ENCODE results near the gene AP2A1. TPM values are rescaled to one million over a fixed set of nuclear protein-coding genes. Genes with fewer than 3 reads are reported as not detected.

AP2A1 gene
- total and polyA plus RNA-seq, 4 donors = 20.1 to 123 (median 57.5) TPM

DNA sequence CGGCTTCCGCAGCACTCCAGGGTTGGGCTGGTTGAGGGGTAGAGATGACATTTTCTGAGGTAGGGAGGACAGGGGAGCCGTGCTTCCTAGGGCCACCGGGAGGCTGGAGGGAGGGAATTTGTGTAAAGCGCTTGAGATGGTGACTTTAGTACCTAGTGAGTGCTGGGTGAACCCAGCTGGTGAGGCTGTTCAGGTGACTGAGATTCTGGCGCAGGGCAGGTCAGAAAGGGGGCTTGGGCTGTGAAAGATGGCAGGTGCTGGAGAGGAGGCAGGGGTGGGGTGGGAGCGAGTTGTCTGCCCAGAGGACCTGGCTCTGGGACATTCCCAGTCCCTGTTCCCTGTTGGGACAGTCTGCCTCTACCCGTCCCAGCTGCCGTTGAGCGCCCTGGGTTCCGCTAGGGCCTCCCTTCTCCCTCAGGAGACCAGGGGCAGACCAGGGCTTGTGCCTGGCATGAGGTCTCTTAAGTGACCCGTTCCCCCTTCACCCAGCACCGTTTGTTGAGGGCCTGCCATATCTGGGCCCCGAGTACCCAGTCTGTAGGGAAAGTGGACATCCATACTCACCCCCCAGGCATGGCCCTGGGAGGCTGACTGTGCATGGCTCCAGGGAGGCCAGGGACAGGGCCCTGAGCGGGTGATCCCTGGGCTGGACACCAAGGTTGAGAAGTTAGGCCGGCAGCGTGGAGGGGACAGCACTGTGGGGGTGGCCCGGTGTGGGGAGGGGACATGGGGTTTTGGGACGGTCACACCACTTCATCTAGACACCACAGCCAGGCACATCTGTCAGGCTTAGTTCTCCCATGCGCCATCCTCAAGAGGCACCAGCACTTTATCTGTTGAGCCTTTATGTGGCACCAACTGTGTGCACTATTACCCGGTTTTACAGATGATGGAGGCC, 89.1 kb downstream of the AP2A1 start:
- Histone ChIP-seq H3K9ac (ENCODE audit: low read depth in 1 of 2, low read length in 2 of 2) (no peak overlapping the region), H3K36me3 (ENCODE audit: control insufficient read depth in 4 of 4, insufficient read depth in 3 of 4, low read depth in 1 of 4, low read length in 3 of 4) (peaks cover 0 to 40% (median 6%) of the 10 kb centered on the region in 4 donors), H3K4me1 (ENCODE audit: control insufficient read depth in 4 of 4, insufficient read depth in 4 of 4, low read length in 3 of 4) (peaks cover 1 to 13% (median 11%) of the 10 kb centered on the region in 4 donors), H3K9me3 (ENCODE audit: control insufficient read depth in 4 of 4, low read length in 3 of 4) (no peaks in the 10 kb centered on the region), H3K27me3 (ENCODE audit: control insufficient read depth in 4 of 4, insufficient read depth in 4 of 4, low read length in 3 of 4) (no peaks in the 10 kb centered on the region), H3K27ac (ENCODE audit: low read depth in 1 of 2, low read length in 2 of 2) (no peak overlapping the region), H3K4me3 (ENCODE audit: low read depth in 1 of 3, low read length in 3 of 3) (no peak overlapping the region)
- WGBS = 90% methylated on average over 21 of the region's 21 CpGs
- no peak for DNase-seq (ENCODE audit: low spot score)
- TF ChIP-seq, protein P1, sequence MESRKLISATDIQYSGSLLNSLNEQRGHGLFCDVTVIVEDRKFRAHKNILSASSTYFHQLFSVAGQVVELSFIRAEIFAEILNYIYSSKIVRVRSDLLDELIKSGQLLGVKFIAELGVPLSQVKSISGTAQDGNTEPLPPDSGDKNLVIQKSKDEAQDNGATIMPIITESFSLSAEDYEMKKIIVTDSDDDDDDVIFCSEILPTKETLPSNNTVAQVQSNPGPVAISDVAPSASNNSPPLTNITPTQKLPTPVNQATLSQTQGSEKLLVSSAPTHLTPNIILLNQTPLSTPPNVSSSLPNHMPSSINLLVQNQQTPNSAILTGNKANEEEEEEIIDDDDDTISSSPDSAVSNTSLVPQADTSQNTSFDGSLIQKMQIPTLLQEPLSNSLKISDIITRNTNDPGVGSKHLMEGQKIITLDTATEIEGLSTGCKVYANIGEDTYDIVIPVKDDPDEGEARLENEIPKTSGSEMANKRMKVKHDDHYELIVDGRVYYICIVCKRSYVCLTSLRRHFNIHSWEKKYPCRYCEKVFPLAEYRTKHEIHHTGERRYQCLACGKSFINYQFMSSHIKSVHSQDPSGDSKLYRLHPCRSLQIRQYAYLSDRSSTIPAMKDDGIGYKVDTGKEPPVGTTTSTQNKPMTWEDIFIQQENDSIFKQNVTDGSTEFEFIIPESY (IDR thresholded peaks at IDR 0.05) = no peak
- TF ChIP-seq EGR1 (IDR thresholded peaks at IDR 0.05; ENCODE audit: low read depth in 2 of 2) (no peak), GABPA (IDR thresholded peaks at IDR 0.05 in 1 of 2, conservative IDR thresholded peaks at IDR 0.05 in 1 of 2) (no peak), TAF1 (conservative IDR thresholded peaks at IDR 0.05) (no peak), SP1 (IDR thresholded peaks at IDR 0.05) (no peak), FOXA2 (IDR thresholded peaks at IDR 0.05) (no peak)
- TF ChIP-seq, protein P2, sequence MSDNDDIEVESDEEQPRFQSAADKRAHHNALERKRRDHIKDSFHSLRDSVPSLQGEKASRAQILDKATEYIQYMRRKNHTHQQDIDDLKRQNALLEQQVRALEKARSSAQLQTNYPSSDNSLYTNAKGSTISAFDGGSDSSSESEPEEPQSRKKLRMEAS (IDR thresholded peaks at IDR 0.05) = no peak
- TF ChIP-seq, protein P3, sequence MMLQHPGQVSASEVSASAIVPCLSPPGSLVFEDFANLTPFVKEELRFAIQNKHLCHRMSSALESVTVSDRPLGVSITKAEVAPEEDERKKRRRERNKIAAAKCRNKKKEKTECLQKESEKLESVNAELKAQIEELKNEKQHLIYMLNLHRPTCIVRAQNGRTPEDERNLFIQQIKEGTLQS (IDR thresholded peaks at IDR 0.05) = no peak
- TF ChIP-seq, protein P4, sequence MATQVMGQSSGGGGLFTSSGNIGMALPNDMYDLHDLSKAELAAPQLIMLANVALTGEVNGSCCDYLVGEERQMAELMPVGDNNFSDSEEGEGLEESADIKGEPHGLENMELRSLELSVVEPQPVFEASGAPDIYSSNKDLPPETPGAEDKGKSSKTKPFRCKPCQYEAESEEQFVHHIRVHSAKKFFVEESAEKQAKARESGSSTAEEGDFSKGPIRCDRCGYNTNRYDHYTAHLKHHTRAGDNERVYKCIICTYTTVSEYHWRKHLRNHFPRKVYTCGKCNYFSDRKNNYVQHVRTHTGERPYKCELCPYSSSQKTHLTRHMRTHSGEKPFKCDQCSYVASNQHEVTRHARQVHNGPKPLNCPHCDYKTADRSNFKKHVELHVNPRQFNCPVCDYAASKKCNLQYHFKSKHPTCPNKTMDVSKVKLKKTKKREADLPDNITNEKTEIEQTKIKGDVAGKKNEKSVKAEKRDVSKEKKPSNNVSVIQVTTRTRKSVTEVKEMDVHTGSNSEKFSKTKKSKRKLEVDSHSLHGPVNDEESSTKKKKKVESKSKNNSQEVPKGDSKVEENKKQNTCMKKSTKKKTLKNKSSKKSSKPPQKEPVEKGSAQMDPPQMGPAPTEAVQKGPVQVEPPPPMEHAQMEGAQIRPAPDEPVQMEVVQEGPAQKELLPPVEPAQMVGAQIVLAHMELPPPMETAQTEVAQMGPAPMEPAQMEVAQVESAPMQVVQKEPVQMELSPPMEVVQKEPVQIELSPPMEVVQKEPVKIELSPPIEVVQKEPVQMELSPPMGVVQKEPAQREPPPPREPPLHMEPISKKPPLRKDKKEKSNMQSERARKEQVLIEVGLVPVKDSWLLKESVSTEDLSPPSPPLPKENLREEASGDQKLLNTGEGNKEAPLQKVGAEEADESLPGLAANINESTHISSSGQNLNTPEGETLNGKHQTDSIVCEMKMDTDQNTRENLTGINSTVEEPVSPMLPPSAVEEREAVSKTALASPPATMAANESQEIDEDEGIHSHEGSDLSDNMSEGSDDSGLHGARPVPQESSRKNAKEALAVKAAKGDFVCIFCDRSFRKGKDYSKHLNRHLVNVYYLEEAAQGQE (IDR thresholded peaks at IDR 0.05) = no peak

DNA sequence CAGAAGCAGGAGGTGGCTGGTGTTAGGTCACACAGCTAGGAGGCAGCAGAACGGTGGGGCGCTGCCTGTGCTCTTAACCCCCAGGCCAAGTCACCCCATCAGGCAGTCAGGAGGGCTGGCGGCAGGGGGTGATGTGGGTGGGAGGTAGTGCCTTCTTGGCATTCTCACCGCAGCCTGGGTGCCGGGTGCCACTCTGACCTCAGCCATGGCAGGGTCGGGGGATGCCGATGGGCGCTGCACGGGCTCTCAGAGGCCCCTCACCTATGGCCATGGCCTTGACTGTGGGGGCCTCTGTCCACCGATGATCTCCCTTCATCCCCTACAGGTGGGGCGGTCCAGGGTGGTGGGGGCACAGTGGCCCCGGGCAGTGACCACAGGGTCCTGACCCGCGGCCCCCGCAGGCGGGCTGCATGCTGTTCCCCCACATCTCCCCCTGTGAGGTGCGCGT, 89.8 kb downstream of the AP2A1 start:
- DNase-seq (ENCODE audit: low spot score) = no peak
- Histone ChIP-seq H3K9ac (ENCODE audit: low read depth in 1 of 2, low read length in 2 of 2) (no peak overlapping the region), H3K4me3 (ENCODE audit: low read depth in 1 of 3, low read length in 3 of 3) (no peak overlapping the region), H3K36me3 (ENCODE audit: control insufficient read depth in 4 of 4, insufficient read depth in 3 of 4, low read depth in 1 of 4, low read length in 3 of 4) (peaks cover 0 to 45% (median 8%) of the 10 kb centered on the region in 4 donors), H3K4me1 (ENCODE audit: control insufficient read depth in 4 of 4, insufficient read depth in 4 of 4, low read length in 3 of 4) (peaks cover 1 to 13% (median 11%) of the 10 kb centered on the region in 4 donors), H3K27ac (ENCODE audit: low read depth in 1 of 2, low read length in 2 of 2) (no peak overlapping the region), H3K27me3 (ENCODE audit: control insufficient read depth in 4 of 4, insufficient read depth in 4 of 4, low read length in 3 of 4) (no peaks in the 10 kb centered on the region), H3K9me3 (ENCODE audit: control insufficient read depth in 4 of 4, low read length in 3 of 4) (no peaks in the 10 kb centered on the region)
- TF ChIP-seq RAD21 (IDR thresholded peaks at IDR 0.05) (no peak), RXRA (IDR thresholded peaks at IDR 0.05) (no peak), NR2F2 (IDR thresholded peaks at IDR 0.05) (no peak), GABPA (IDR thresholded peaks at IDR 0.05 in 1 of 2, conservative IDR thresholded peaks at IDR 0.05 in 1 of 2) (no peak), YY1 (IDR thresholded peaks at IDR 0.05) (no peak), TAF1 (conservative IDR thresholded peaks at IDR 0.05) (no peak), JUND (IDR thresholded peaks at IDR 0.05) (no peak), HNF4A (conservative IDR thresholded peaks at IDR 0.05) (no peak)
- TF ChIP-seq, protein P1 (IDR thresholded peaks at IDR 0.05) = no peak
- TF ChIP-seq, protein P3 (IDR thresholded peaks at IDR 0.05) = no peak
- WGBS = 94% methylated on average over 18 of the region's 18 CpGs

All from liver (tissue), 9 donors.